Measurements from ENCODE around the gene SDR42E1. TPM values are rescaled to one million over a fixed set of nuclear protein-coding genes. Genes with fewer than 3 reads are reported as not detected.

The SDR42E1 gene
- total and polyA plus RNA-seq, 9 donors, result 0.13 to 2.3 (median 0.67) TPM

- no peaks in the 10 kb centered on the region for H3K4me1 ChIP-seq (ENCODE audit: insufficient read depth)
- no peak for TF ChIP-seq CTCF (IDR thresholded peaks at IDR 0.05)
- H3K9me3 ChIP-seq, result no peaks in the 10 kb centered on the region
- H3K4me3 ChIP-seq, result no peak overlapping the region
- intact Hi-C loops (cut with DNase I), result no loop called here
- H3K27ac ChIP-seq, result no peak overlapping the region
- no peaks in the 10 kb centered on the region for H3K36me3 ChIP-seq
- no peaks in the 10 kb centered on the region for H3K27me3 ChIP-seq
- no peak for DNase-seq
- 58 to 68% (median 61%) methylated on average over 5 of the region's 5 CpGs for WGBS, 3 donors
Observed at GRCh38 chr16:82004601-82005000, 6.7 kb downstream of the SDR42E1 start.

- DNase-seq, result no peak
- no peak overlapping the region for H3K27ac ChIP-seq
- no peaks in the 10 kb centered on the region for H3K9me3 ChIP-seq
- H3K4me3 ChIP-seq, result no peak overlapping the region
- TF ChIP-seq CTCF (IDR thresholded peaks at IDR 0.05) (no peak), EP300 (IDR thresholded peaks at IDR 0.05) (no peak), POLR2A (IDR thresholded peaks at IDR 0.05) (no peak)
- no peaks in the 10 kb centered on the region for H3K36me3 ChIP-seq
- intact Hi-C loops (cut with DNase I), result no loop called here
- H3K4me1 ChIP-seq (ENCODE audit: insufficient read depth), result no peaks in the 10 kb centered on the region
- no peaks in the 10 kb centered on the region for H3K27me3 ChIP-seq
- 66 to 78% (median 71%) methylated on average over 3 of the region's 3 CpGs for WGBS, 3 donors
Observed at GRCh38 chr16:82002831-82003230, 8.4 kb downstream of the SDR42E1 start.

- Histone ChIP-seq H3K9me3 (no peaks in the 10 kb centered on the region), H3K27me3 (no peaks in the 10 kb centered on the region), H3K4me3 (no peak overlapping the region), H3K4me1 (ENCODE audit: insufficient read depth) (no peaks in the 10 kb centered on the region), H3K27ac (no peak overlapping the region), H3K36me3 (no peaks in the 10 kb centered on the region)
- no peak for TF ChIP-seq CTCF (IDR thresholded peaks at IDR 0.05)
- TF ChIP-seq POLR2A (IDR thresholded peaks at IDR 0.05), result no peak
- no peak for TF ChIP-seq EP300 (IDR thresholded peaks at IDR 0.05)
- WGBS, 3 donors, result 0 to 17% (median 7%) methylated on average over 2 of the region's 2 CpGs
- DNase-seq, result no peak
- intact Hi-C loops (cut with DNase I), result no loop called here
Observed at GRCh38 chr16:81997738-81998137, 13.5 kb downstream of the SDR42E1 start.

GRCh38 chr16:81996664-81997509, 14.4 kb downstream of the SDR42E1 start:
- DNase-seq, result no peak
- H3K4me1 ChIP-seq (ENCODE audit: insufficient read depth), result no peaks in the 10 kb centered on the region
- TF ChIP-seq POLR2A (IDR thresholded peaks at IDR 0.05) (no peak), EP300 (IDR thresholded peaks at IDR 0.05) (no peak), CTCF (IDR thresholded peaks at IDR 0.05) (no peak)
- no peaks in the 10 kb centered on the region for H3K27me3 ChIP-seq
- H3K4me3 ChIP-seq, result no peak overlapping the region
- WGBS, 3 donors, result 59 to 62% (median 60%) methylated on average over 11 of the region's 11 CpGs
- intact Hi-C loops (cut with DNase I), result no loop called here
- no peak overlapping the region for H3K27ac ChIP-seq
- no peaks in the 10 kb centered on the region for H3K9me3 ChIP-seq
- H3K36me3 ChIP-seq, result no peaks in the 10 kb centered on the region
